H9 (cell line): ENCODE measurements around the gene MIR17HG. TPM values are rescaled to one million over a fixed set of nuclear protein-coding genes. Genes with fewer than 3 reads are reported as not detected.

Experiments used
- DNase-seq: peaks from one replicate; pipeline ENCODE4 v3.0.0-alpha.2; 2017
- H2AFZ ChIP-seq: one replicate; pipeline ENCODE4 v1.6.1; 2013; ENCODE audit warnings: mild to moderate bottlenecking, low read length, control low read depth, moderate library complexity
- H2AK5ac ChIP-seq: 2 replicates; pipeline ENCODE4 v1.6.1; 2013; ENCODE audit warnings: low read length, control low read depth, mixed read lengths; ENCODE audit not compliant: insufficient read length
- H2BK120ac ChIP-seq: one replicate; pipeline ENCODE4 v1.6.1; 2013; ENCODE audit warnings: low read depth, mild to moderate bottlenecking, low read length, control low read depth, inconsistent platforms; ENCODE audit not compliant: poor library complexity, severe bottlenecking
- H2BK12ac ChIP-seq: 2 replicates; pipeline ENCODE4 v1.6.1; 2013; ENCODE audit warnings: low read length, control low read depth, mixed read lengths, low read depth; ENCODE audit not compliant: insufficient read length
- H2BK15ac ChIP-seq: 2 replicates; pipeline ENCODE4 v1.6.1; 2013; ENCODE audit warnings: low read depth, low read length, control low read depth
- H2BK20ac ChIP-seq: one replicate; pipeline ENCODE4 v1.6.1; 2013; ENCODE audit warnings: low read depth, mild to moderate bottlenecking, low read length, control low read depth, inconsistent platforms; ENCODE audit not compliant: poor library complexity, severe bottlenecking
- H2BK5ac ChIP-seq: 2 replicates; pipeline ENCODE4 v1.6.1; 2013; ENCODE audit warnings: low read length, control low read depth, mixed read lengths; ENCODE audit not compliant: insufficient read length
- H3K14ac ChIP-seq: 2 replicates; pipeline ENCODE4 v1.6.1; 2013; ENCODE audit warnings: low read length, control low read depth; ENCODE audit not compliant: insufficient read depth
- H3K18ac ChIP-seq: 2 replicates; pipeline ENCODE4 v1.6.1; 2013; ENCODE audit warnings: low read depth, mild to moderate bottlenecking, mixed read lengths, low read length, control low read depth; ENCODE audit not compliant: insufficient read length
- H3K23ac ChIP-seq: 2 replicates; pipeline ENCODE4 v1.6.1; 2013; ENCODE audit warnings: low read length, control low read depth, mixed read lengths, low read depth; ENCODE audit not compliant: insufficient read length
- H3K23me2 ChIP-seq: 2 replicates; pipeline ENCODE4 v1.6.1; 2013; ENCODE audit warnings: low read depth, mild to moderate bottlenecking, mixed read lengths, low read length, control low read depth; ENCODE audit not compliant: insufficient read length, poor library complexity, severe bottlenecking
- H3K27ac ChIP-seq: 2 replicates; pipeline ENCODE4 v1.5.1; 2013; ENCODE audit warnings: low read length, control low read depth, mixed read lengths, low read depth; ENCODE audit not compliant: insufficient read length
- H3K27me3 ChIP-seq: 2 replicates; pipeline ENCODE4 v1.6.1; 2013; ENCODE audit warnings: low read length, control low read depth, inconsistent platforms; ENCODE audit not compliant: insufficient read depth
- H3K4ac ChIP-seq: 2 replicates; pipeline ENCODE4 v1.6.1; 2013; ENCODE audit warnings: low read depth, mild to moderate bottlenecking, control low read depth, inconsistent platforms, low read length, moderate library complexity
- H3K4me1 ChIP-seq: 2 replicates; pipeline ENCODE4 v1.6.1; 2013; ENCODE audit warnings: low read length, control low read depth, inconsistent platforms; ENCODE audit not compliant: insufficient read depth
- H3K4me2 ChIP-seq: 2 replicates; pipeline ENCODE4 v1.6.1; 2013; ENCODE audit warnings: low read length, control low read depth, mixed read lengths; ENCODE audit not compliant: insufficient read length, insufficient read depth
- H3K56ac ChIP-seq: 2 replicates; pipeline ENCODE4 v1.6.1; 2013; ENCODE audit warnings: low read depth, mild to moderate bottlenecking, mixed read lengths, low read length, control low read depth; ENCODE audit not compliant: insufficient read length
- H3K79me1 ChIP-seq: 2 replicates; pipeline ENCODE4 v1.6.1; 2013; ENCODE audit warnings: low read depth, mild to moderate bottlenecking, moderate library complexity, low read length, control low read depth, inconsistent platforms; ENCODE audit not compliant: insufficient read depth, poor library complexity, severe bottlenecking
- H3K79me2 ChIP-seq: 2 replicates; pipeline ENCODE4 v1.6.1; 2013; ENCODE audit warnings: low read length, control low read depth, inconsistent platforms; ENCODE audit not compliant: insufficient read depth
- H3K9ac ChIP-seq: 2 replicates; pipeline ENCODE4 v1.6.1; 2013; ENCODE audit warnings: low read length, control low read depth, mixed read lengths; ENCODE audit not compliant: insufficient read length; ENCODE audit errors: extremely low read depth
- H3K9me3 ChIP-seq: one replicate; pipeline ENCODE4 v1.6.1; 2013; ENCODE audit warnings: low read depth, low read length, inconsistent platforms; ENCODE audit not compliant: control insufficient read depth
- H3T11ph ChIP-seq: one replicate; pipeline ENCODE4 v1.6.1; 2013; ENCODE audit warnings: mild to moderate bottlenecking, low read length, control low read depth, inconsistent platforms
- H4K20me1 ChIP-seq: one replicate; pipeline ENCODE4 v1.6.1; 2013; ENCODE audit not compliant: control insufficient read depth, insufficient read length, insufficient read depth
- H4K5ac ChIP-seq: 2 replicates; pipeline ENCODE4 v1.6.1; 2013; ENCODE audit warnings: low read depth, mild to moderate bottlenecking, mixed read lengths, low read length, control low read depth; ENCODE audit not compliant: insufficient read length
- H4K8ac ChIP-seq: replicated peaks from 2 replicates; pipeline ENCODE4 v1.6.1; 2013; ENCODE audit warnings: low read length, control low read depth, mixed read lengths, low read depth; ENCODE audit not compliant: insufficient read length
- H4K91ac ChIP-seq: 2 replicates; pipeline ENCODE4 v1.6.1; 2013; ENCODE audit warnings: low read depth, mild to moderate bottlenecking, moderate library complexity, mixed read lengths, low read length, control low read depth; ENCODE audit not compliant: insufficient read length
- H3K27ac Mint-ChIP-seq, 3 experiments: 2 replicates in 2 of 3; 3 replicates in 1 of 3; pipeline ENCODE4 v1.8.0; 2020 to 2021; ENCODE audit warnings: mixed read lengths in 3 of 3, mild to moderate bottlenecking in 1 of 3, moderate library complexity in 1 of 3
- H3K27me3 Mint-ChIP-seq: 2 replicates; pipeline ENCODE4 v1.8.0; 2021; ENCODE audit warnings: low read depth, mild to moderate bottlenecking, moderate library complexity, mixed read lengths
- H3K36me3 Mint-ChIP-seq, 3 experiments: 2 replicates in 2 of 3; 3 replicates in 1 of 3; pipeline ENCODE4 v1.8.0; 2020 to 2021; ENCODE audit warnings: low read depth in 3 of 3, mixed read lengths in 3 of 3; ENCODE audit not compliant: insufficient read depth in 1 of 3
- H3K4me1 Mint-ChIP-seq, 2 experiments: 2 replicates each; pipeline ENCODE4 v1.8.0; 2020; ENCODE audit warnings: mixed read lengths in 2 of 2
- H3K4me3 Mint-ChIP-seq, 2 experiments: 2 replicates in 1 of 2; 3 replicates in 1 of 2; pipeline ENCODE4 v1.8.0; 2020 to 2021; ENCODE audit warnings: mild to moderate bottlenecking in 2 of 2, mixed read lengths in 2 of 2, moderate library complexity in 1 of 2
- H3K9me3 Mint-ChIP-seq, 2 experiments: 2 replicates in 1 of 2; 3 replicates in 1 of 2; pipeline ENCODE4 v1.8.0; 2020; ENCODE audit warnings: mild to moderate bottlenecking in 2 of 2, mixed read lengths in 2 of 2, moderate library complexity in 1 of 2
- CTCF ChIP-seq: fragments of 200-600 bp; sonication (generic); conservative IDR thresholded peaks from 3 replicates; pipeline ENCODE4 v1.8.0; 2021; ENCODE audit warnings: antibody characterized with exemption, mild to moderate bottlenecking
- WGBS: extraction: QIAGEN DNeasy Blood & Tissue Kit; methylation state at CpG from one replicate; pipeline ENCODE4 v1.1.7; 2013; ENCODE audit warnings: missing lambda C conversion rate, low lambda C conversion rate, mixed read lengths; ENCODE audit not compliant: insufficient read length; ENCODE audit errors: extremely low coverage; 5-methylcytosine and 5-hydroxymethylcytosine counted together
- total RNA-seq: library from RNA; stranded (reverse); gene quantifications from 2 replicates; pipeline ENCODE4 v1.2.1, GENCODE V29; 2021

The MIR17HG gene
- total RNA-seq, 1 experiment from 2014 or later, result 38.7 TPM

DNA sequence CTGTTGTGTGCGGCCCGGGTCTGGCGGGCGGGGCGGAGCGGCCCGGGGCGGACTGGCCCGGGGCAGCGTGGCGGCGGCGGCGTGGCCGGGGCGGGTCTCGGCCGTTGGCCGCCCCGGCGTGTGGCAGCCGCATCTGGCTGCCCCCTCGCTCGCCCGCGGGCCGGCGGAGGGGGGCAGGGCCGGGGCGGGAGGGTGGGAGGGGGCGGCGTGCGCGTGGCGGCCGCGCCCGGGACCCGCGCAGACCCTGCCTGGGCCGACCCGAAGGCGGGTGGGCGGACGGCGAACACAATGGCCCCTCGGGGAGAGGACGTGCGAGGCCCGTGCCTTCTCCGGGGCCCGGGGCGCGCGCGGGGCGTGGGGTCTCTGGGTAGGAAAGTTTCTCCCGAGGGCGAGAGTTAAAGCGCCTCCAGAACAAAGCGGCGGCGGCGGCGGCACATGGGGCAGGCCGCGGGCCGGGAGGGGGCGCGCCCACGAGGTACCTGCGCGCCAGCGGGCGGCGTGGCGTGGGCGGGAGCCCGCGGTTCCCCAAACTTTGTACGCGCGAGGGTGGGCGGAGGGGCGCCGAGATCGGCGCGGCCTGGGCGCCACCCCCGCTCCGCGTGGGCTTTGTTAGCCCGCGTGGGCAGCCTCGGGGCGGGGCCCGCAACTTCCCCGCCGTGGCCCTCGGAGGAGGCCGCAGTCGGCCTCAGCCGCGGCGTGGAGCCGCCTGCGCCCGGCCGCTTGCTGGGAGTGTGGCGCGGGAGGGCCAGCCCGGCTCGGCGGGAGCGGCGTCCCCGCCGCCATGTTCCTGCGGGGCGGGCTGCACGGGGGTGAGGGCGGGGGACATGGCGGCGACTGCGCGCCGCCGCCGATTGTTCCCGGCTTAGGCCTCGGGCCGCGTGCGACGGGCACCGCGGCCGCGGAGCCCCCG is 764 bp downstream of the MIR17HG start:
- H4K91ac ChIP-seq, result no peak overlapping the region
- Mint-ChIP-seq H3K4me1 (peaks cover 23 to 35% of the 10 kb centered on the region in 2 experiments), H3K9me3 (peaks cover 0 to 9% of the 10 kb centered on the region in 2 experiments; a peak in 2 of 5 replicates), H3K27ac (no peak overlapping the region), H3K27me3 (peaks cover 26% of the 10 kb centered on the region), H3K4me3 (peak overlapping the region; percentile 60 to 67; a peak in 3 of 5 replicates), H3K36me3 (peaks cover 37 to 44% (median 44%) of the 10 kb centered on the region in 3 experiments)
- no peak for DNase-seq
- H2BK5ac ChIP-seq, result no peak overlapping the region
- no peak overlapping the region for H3K4me2 ChIP-seq
- no peaks in the 10 kb centered on the region for H3K27me3 ChIP-seq
- H2BK120ac ChIP-seq, result no peak overlapping the region
- H2BK20ac ChIP-seq, result no peak overlapping the region
- peaks cover 17% of the 10 kb centered on the region for H3K79me2 ChIP-seq
- no peak overlapping the region for H3K23ac ChIP-seq
- H3K9me3 ChIP-seq, result no peaks in the 10 kb centered on the region
- H2BK12ac ChIP-seq, result no peak overlapping the region
- peak overlapping the region; percentile 98 for H3K14ac ChIP-seq
- no peak overlapping the region for H3T11ph ChIP-seq
- H3K23me2 ChIP-seq, result peaks cover 3% of the 10 kb centered on the region
- H4K20me1 ChIP-seq, result no peaks in the 10 kb centered on the region
- H2AFZ ChIP-seq, result no peak overlapping the region
- no peaks in the 10 kb centered on the region for H3K4me1 ChIP-seq
- H2AK5ac ChIP-seq, result no peak overlapping the region
- H3K27ac ChIP-seq, result no peak overlapping the region
- no CpG with 5 or more reads among the region's 141 CpGs for WGBS
- peaks cover 4% of the 10 kb centered on the region for H3K79me1 ChIP-seq
- peak overlapping the region; percentile 93 for H3K18ac ChIP-seq
- no peak overlapping the region for H4K5ac ChIP-seq
- peak overlapping the region; percentile 93 for H3K9ac ChIP-seq
- no peak overlapping the region for H4K8ac ChIP-seq
- no peak overlapping the region for H3K56ac ChIP-seq
- no peak overlapping the region; the same call in 1 of the 2 replicates for H3K4ac ChIP-seq
- TF ChIP-seq CTCF, result no peak
- no peak overlapping the region for H2BK15ac ChIP-seq
